Measurements from ENCODE around the gene CPS1.

DNA sequence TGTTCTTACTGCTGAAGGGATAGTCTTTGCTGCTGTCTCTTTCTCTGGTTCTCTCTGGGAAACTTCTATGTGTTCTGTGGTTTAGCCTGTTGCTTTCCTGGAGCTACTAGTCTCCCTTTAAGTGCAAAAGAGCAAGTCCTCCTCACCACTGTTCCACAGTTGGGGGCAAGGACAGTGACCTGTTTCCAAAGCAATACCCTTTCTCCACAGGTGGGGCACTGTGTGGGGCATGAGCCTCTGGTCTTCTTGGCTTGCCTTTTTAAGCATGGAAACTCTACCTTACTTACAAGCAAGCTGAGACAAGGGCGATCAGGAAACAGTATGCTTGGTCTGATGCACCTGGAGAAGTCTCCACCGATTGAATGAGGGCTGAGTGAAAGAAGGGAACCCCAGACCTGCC, 156.7 kb downstream of the CPS1 start:
- TF ChIP-seq, protein P1, sequence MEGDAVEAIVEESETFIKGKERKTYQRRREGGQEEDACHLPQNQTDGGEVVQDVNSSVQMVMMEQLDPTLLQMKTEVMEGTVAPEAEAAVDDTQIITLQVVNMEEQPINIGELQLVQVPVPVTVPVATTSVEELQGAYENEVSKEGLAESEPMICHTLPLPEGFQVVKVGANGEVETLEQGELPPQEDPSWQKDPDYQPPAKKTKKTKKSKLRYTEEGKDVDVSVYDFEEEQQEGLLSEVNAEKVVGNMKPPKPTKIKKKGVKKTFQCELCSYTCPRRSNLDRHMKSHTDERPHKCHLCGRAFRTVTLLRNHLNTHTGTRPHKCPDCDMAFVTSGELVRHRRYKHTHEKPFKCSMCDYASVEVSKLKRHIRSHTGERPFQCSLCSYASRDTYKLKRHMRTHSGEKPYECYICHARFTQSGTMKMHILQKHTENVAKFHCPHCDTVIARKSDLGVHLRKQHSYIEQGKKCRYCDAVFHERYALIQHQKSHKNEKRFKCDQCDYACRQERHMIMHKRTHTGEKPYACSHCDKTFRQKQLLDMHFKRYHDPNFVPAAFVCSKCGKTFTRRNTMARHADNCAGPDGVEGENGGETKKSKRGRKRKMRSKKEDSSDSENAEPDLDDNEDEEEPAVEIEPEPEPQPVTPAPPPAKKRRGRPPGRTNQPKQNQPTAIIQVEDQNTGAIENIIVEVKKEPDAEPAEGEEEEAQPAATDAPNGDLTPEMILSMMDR (IDR thresholded peaks at IDR 0.05) = no peak
- TF ChIP-seq POLR2A (IDR thresholded peaks at IDR 0.05) = no peak
